ENCODE data around the gene ARHGAP31.
A peak's percentile ranks its signal among the peaks of the same experiment; 100 is the strongest.

Gene ARHGAP31

DNA sequence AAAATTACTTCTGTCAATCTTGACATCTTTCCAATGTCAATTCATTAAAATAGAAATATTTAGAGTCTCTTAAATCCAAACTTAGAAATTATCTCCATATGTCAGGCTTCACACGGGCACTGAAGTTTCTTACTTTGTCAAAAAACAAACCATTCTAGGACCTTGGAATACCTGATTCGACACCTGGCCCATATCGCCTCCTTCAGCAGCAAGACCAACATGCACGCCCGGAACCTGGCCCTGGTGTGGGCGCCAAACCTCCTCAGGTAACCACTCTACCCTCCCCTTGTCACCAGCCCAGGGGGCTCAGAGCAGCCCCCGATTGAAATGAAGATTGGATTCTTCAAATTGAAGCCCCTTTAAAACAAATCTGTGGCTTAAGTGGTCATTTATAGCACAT lies 88.0 kb downstream of the ARHGAP31 start:
- H3K27me3 Mint-ChIP-seq (ENCODE audit: low read depth): no peaks in the 10 kb centered on the region
- H3K4me3 Mint-ChIP-seq: no peak overlapping the region
- no peaks in the 10 kb centered on the region for H3K4me1 Mint-ChIP-seq (ENCODE audit: low read depth)
- no peaks in the 10 kb centered on the region for H3K9me3 Mint-ChIP-seq
- H3K36me3 Mint-ChIP-seq (ENCODE audit: low read depth): no peaks in the 10 kb centered on the region
- no peak overlapping the region for H3K27ac Mint-ChIP-seq

DNA sequence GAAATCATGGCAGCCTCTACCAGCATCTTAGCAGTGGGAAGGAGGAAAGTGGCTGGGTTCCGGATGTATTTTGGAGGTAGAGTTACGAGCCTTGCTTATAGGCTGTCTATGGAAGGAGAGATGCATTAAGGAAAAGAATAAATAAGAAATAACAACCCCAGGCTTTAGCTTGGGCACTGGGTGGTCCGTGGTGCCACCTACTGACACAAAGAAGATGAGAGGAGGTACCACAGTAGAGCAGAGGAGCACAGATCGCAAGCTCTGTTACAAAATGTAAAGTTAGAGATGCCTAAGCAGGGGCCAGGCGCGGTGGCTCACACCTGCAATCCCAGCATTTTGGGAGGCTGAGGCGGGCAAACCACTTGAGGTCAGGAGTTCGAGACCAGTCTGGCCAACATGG lies 94.4 kb downstream of the ARHGAP31 start:
- H3K27ac Mint-ChIP-seq: no peak overlapping the region
- peaks cover 2% of the 10 kb centered on the region for H3K4me1 Mint-ChIP-seq (ENCODE audit: low read depth)
- no peaks in the 10 kb centered on the region for H3K27me3 Mint-ChIP-seq (ENCODE audit: low read depth)
- H3K9me3 Mint-ChIP-seq: no peaks in the 10 kb centered on the region
- H3K4me3 Mint-ChIP-seq: no peak overlapping the region
- no peaks in the 10 kb centered on the region for H3K36me3 Mint-ChIP-seq (ENCODE audit: low read depth)

DNA sequence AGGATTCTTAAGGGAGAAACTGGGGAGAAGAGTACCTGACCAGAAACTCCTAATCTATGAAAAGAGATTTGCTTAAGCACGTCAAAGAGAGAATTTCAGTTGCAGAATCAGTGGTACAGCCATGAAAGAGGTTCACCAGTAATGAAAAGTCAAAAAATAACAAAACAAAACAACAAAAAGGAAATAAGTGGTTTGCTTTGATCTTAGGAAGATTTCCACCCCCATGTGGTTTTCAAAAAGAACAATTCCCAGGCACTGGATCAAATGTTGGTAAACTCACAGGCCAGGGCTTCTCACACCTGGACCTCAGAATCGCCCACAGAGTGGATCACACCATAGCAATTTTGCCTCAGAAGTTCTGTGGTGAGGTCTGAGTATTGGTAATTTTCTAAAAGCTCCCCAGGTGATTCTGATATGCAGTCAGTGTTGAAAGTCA lies 101.8 kb downstream of the ARHGAP31 start:
- Mint-ChIP-seq H3K27me3 (ENCODE audit: low read depth) (no peaks in the 10 kb centered on the region), H3K36me3 (ENCODE audit: low read depth) (no peaks in the 10 kb centered on the region), H3K9me3 (no peaks in the 10 kb centered on the region), H3K27ac (peak overlapping the region; percentile 42), H3K4me1 (ENCODE audit: low read depth) (peaks cover 28% of the 10 kb centered on the region), H3K4me3 (no peak overlapping the region)

DNA sequence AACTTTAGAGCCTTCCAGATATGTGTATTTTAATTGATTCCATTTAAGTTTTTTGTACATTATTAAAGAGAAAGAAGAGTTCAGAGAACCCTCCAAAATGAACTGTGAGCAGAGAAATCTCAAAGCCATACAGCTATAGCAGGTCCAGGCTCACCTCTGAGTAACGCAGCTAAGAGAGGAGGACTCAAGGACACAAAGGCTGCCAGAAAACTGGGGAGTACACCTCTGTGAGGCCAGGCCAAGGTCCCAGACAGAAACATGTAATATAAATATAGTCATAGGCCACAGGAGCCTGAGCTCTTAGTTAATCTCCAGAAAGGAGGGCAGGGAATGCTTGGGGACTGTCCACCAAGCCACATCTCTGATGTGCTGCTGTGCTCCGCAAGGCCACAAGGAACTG lies 102.7 kb downstream of the ARHGAP31 start:
- Mint-ChIP-seq H3K4me1 (ENCODE audit: low read depth) (peaks cover 36% of the 10 kb centered on the region), H3K36me3 (ENCODE audit: low read depth) (no peaks in the 10 kb centered on the region), H3K4me3 (no peak overlapping the region), H3K9me3 (no peaks in the 10 kb centered on the region), H3K27ac (no peak overlapping the region), H3K27me3 (ENCODE audit: low read depth) (no peaks in the 10 kb centered on the region)

DNA sequence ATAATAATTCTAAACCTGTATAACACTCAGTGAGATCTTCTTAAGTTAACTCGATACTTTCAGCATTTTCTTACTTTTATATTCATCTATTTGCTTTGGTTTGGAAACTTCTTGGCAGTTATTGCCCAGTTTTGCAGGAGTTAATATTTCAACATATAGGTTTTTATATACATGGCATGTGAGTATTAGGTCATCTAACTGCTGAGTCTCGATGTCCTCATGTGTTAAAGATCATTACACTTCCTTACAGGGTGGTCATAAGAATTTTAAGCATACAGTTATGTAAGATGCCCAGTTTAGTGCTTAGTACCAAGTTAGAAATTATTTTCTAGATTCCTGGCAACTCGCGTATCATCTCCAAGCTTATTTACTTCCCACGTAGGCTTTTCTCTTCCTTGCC lies 106.3 kb downstream of the ARHGAP31 start:
- Mint-ChIP-seq H3K4me3 (no peak overlapping the region), H3K9me3 (no peaks in the 10 kb centered on the region), H3K4me1 (ENCODE audit: low read depth) (peaks cover 30% of the 10 kb centered on the region), H3K27me3 (ENCODE audit: low read depth) (no peaks in the 10 kb centered on the region), H3K27ac (no peak overlapping the region), H3K36me3 (ENCODE audit: low read depth) (peaks cover 2% of the 10 kb centered on the region)

DNA sequence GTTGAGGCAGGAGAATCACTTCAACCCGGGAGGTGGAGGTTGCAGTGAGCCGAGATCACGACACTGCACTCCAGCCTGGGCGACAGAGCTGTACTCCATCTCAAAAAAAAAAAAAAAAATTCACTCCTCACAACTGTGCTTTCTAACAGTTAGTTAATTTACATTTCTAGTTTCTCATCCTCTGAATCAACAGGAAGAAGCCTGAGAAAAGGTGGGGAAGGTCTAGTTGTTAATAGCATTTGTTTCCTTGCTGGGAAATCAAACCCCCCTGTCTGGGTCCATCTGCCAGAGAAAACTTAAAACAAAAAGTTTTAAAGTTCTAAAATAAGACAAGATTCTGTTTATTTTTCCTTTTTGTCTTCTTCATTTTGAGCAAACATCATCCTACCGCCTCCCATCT lies 106.9 kb downstream of the ARHGAP31 start:
- Mint-ChIP-seq H3K36me3 (ENCODE audit: low read depth) (peaks cover 2% of the 10 kb centered on the region), H3K4me1 (ENCODE audit: low read depth) (peaks cover 24% of the 10 kb centered on the region), H3K4me3 (no peak overlapping the region), H3K27me3 (ENCODE audit: low read depth) (no peaks in the 10 kb centered on the region), H3K27ac (no peak overlapping the region), H3K9me3 (no peaks in the 10 kb centered on the region)

DNA sequence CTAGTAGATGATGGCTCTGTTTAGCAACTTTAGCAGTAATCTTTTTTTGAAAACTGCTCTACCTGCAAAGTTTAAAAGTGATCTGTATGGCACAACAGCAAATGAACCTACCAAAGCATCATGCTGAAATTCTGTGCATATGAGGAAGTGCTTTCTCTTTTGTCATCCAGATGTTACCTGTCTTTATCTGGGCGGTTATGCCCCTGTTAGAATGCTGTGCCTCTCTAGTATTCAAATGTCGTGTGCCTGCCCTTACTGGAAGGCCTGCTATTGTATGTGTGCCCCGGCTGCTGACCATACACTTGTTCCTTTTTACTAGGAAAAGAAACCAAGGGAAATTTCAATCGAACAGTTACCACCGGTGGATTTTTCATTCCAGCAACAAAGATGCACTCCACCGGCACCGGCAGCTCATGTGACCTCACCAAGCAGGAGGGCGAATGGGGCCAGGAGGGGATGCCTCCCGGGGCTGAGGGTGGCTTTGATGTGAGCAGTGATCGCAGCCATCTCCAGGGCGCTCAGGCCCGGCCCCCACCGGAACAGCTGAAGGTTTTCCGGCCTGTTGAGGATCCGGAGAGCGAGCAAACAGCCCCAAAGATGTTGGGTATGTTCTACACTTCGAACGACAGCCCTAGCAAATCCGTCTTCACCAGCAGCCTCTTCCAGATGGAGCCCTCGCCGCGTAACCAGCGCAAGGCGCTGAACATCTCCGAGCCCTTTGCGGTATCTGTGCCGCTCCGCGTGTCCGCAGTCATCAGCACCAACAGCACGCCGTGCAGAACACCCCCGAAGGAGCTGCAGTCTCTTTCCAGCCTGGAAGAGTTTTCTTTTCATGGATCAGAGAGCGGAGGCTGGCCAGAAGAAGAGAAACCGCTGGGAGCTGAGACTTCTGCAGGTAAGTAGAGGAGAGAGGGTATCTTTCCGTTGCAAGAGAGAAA lies 107.6 kb downstream of the ARHGAP31 start:
- Mint-ChIP-seq H3K27ac (peak overlapping the region; percentile 49), H3K27me3 (ENCODE audit: low read depth) (no peaks in the 10 kb centered on the region), H3K4me3 (no peak overlapping the region), H3K36me3 (ENCODE audit: low read depth) (peaks cover 2% of the 10 kb centered on the region), H3K4me1 (ENCODE audit: low read depth) (peaks cover 19% of the 10 kb centered on the region), H3K9me3 (no peaks in the 10 kb centered on the region)

DNA sequence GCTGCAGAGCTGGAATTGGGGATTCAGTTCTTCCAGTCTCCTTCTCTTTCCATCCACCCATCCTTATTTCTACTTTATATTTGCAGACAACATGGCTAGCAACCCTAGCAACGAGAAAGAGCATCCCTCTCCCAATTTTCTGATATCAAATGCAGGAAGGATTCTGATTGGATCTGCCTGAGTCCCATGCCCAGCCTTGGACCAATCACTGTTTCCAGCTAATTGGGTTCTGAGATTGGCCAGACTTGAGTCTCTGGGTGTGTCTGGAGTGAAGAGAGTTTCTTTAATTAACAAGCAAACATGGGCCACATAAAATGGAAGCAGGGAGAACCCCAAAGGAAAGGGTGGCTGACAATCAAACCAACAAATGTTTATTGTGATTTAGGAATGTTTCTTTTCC lies 108.6 kb downstream of the ARHGAP31 start:
- H3K4me3 Mint-ChIP-seq: no peak overlapping the region
- no peaks in the 10 kb centered on the region for H3K9me3 Mint-ChIP-seq
- no peaks in the 10 kb centered on the region for H3K27me3 Mint-ChIP-seq (ENCODE audit: low read depth)
- no peak overlapping the region for H3K27ac Mint-ChIP-seq
- peaks cover 17% of the 10 kb centered on the region for H3K4me1 Mint-ChIP-seq (ENCODE audit: low read depth)
- peaks cover 2% of the 10 kb centered on the region for H3K36me3 Mint-ChIP-seq (ENCODE audit: low read depth)

DNA sequence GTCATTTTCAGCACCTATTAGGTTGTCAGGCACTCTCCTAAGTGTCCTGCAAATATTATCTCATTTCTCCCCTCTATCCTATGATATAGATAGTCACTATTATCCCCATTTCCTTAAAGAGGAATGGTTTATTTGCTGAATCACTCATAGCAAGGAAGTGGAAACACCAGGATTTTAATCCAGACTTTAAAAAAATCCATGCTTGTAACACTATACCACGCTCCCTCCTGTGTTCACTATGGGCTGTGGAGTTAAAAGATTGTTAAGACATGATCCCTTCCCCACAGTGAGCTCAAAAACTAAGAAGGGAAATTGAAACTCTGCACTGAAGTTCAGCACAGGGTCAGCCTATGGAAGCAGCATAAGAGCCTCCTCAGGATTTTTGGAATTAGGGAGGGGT lies 109.0 kb downstream of the ARHGAP31 start:
- Mint-ChIP-seq H3K4me3 (no peak overlapping the region), H3K27ac (no peak overlapping the region), H3K27me3 (ENCODE audit: low read depth) (no peaks in the 10 kb centered on the region), H3K4me1 (ENCODE audit: low read depth) (peaks cover 17% of the 10 kb centered on the region), H3K36me3 (ENCODE audit: low read depth) (peaks cover 2% of the 10 kb centered on the region), H3K9me3 (no peaks in the 10 kb centered on the region)

DNA sequence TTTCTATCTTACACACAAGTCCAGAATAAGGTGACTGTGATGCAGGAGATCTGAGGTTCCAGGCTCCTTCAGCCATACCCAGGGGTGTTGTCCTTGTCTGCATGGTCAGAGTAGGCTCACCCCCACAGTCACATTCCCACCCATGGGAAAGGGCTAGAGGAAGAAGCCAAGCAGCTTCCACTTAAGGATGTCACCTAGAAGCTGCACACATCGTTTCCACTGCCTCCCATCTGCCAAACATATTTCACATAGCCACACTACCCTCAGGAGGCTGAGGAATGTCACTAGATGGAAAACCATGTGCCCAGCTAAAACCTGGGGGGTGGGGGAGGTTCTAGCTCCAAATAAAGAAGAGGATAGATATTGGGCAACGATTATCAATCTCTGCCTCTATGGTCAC lies 111.1 kb downstream of the ARHGAP31 start:
- Mint-ChIP-seq H3K36me3 (ENCODE audit: low read depth) (peaks cover 2% of the 10 kb centered on the region), H3K27me3 (ENCODE audit: low read depth) (no peaks in the 10 kb centered on the region), H3K27ac (no peak overlapping the region), H3K4me3 (no peak overlapping the region), H3K4me1 (ENCODE audit: low read depth) (peaks cover 13% of the 10 kb centered on the region), H3K9me3 (peaks cover 2% of the 10 kb centered on the region)

DNA sequence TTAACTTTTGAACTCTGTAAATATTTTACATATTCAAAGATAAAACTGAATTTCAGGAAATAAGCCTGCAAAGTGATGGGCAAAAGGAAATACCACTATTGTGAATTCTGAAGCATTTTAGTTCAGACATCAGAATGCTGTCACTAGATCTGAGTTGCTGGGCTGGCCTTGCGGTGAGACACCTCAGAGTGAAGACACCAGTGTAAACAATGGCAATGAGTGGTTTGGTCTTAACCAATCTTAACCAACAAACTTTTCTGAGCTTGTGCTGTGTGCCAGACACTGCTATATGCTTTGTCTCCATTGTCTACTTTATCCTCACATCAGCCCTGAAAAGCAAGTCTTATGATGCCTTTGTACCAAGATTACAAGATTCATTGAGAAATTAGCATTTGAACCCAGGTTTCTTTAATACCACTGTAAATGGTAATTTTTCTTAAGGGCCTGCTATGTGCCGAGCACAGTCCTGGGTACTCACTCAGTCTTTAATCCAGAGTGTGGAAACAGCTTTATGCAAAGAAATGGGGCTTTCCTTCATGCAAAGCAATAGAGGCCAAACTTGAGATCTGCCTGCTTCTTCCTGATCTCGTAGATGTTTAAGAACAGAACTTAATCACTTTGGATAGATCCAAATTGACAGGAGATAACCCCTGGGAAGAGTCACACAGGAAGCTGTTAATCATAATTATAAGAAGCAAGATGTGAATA lies 114.2 kb downstream of the ARHGAP31 start:
- Mint-ChIP-seq H3K9me3 (peaks cover 3% of the 10 kb centered on the region), H3K4me1 (ENCODE audit: low read depth) (peaks cover under 1% of the 10 kb centered on the region), H3K36me3 (ENCODE audit: low read depth) (peaks cover 2% of the 10 kb centered on the region), H3K27me3 (ENCODE audit: low read depth) (no peaks in the 10 kb centered on the region), H3K4me3 (no peak overlapping the region), H3K27ac (no peak overlapping the region)

DNA sequence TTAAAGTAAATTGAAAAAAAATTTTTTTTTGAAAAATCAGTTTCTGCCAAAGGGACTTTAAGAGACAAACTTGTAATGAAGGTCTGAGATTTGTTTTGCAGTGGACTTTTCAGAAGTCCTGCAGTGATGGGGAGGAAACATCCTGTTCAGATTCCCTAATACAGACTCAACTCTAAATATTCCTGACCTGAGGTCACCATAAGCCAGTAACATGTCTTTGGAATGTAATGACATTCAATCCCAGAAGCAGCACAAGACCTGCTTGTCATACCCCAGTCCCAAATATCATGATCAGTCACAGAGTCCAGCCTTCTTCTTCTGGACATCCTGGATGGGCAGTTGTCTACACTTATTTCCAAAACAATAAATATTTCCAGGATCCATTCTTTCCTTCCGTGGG lies 115.7 kb downstream of the ARHGAP31 start:
- Mint-ChIP-seq H3K9me3 (peaks cover 3% of the 10 kb centered on the region), H3K4me1 (ENCODE audit: low read depth) (peaks cover 3% of the 10 kb centered on the region), H3K36me3 (ENCODE audit: low read depth) (peaks cover 2% of the 10 kb centered on the region), H3K27me3 (ENCODE audit: low read depth) (no peaks in the 10 kb centered on the region), H3K27ac (no peak overlapping the region), H3K4me3 (no peak overlapping the region)

DNA sequence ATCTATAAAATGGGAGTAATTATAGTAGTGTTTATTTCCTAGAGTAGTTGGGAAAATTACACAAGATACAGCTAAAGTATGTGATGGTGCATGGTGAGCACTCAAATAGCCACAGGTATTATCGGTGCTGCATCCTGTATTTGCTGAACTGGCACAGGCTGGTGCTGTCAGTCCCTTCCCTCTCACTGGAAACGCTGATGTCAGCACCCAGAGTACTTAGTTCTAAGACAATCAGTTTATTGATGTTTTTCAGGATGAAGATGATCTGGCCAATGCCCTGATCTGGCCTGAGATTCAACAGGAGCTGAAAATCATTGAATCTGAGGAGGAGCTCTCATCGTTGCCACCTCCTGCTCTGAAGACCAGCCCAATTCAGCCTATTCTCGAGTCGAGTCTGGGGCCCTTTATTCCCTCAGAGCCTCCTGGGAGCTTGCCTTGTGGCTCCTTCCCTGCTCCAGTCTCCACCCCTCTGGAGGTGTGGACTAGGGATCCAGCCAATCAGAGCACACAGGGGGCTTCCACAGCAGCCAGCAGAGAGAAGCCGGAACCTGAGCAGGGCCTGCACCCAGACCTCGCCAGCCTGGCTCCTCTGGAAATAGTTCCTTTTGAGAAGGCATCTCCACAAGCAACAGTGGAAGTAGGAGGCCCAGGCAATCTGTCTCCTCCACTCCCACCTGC lies 119.6 kb downstream of the ARHGAP31 start:
- Mint-ChIP-seq H3K4me1 (ENCODE audit: low read depth) (peaks cover 3% of the 10 kb centered on the region), H3K9me3 (peaks cover 3% of the 10 kb centered on the region), H3K4me3 (no peak overlapping the region), H3K27ac (no peak overlapping the region), H3K36me3 (ENCODE audit: low read depth) (peaks cover 2% of the 10 kb centered on the region), H3K27me3 (ENCODE audit: low read depth) (no peaks in the 10 kb centered on the region)

DNA sequence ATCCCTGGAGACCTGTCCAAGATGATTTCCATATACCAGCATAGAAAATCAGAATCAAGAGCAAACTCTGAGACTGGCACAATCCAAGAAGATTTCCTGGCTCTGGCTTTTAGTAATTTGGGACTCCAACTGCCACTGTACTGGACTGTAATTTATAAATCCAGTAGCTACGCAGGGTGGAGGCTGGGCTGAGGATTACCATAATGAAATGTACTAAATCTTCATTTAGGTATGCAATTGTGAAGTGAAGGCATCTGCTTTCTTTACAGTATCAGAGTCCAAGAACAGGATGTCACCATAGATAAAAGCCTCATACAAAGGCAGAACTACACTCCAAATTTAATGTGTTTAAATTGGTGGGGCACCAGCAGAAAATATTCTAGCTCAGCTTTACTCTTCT lies 122.7 kb downstream of the ARHGAP31 start:
- H3K27me3 Mint-ChIP-seq (ENCODE audit: low read depth): no peaks in the 10 kb centered on the region
- H3K36me3 Mint-ChIP-seq (ENCODE audit: low read depth): peaks cover 2% of the 10 kb centered on the region
- H3K4me1 Mint-ChIP-seq (ENCODE audit: low read depth): peaks cover 8% of the 10 kb centered on the region
- no peak overlapping the region for H3K4me3 Mint-ChIP-seq
- H3K9me3 Mint-ChIP-seq: no peaks in the 10 kb centered on the region
- no peak overlapping the region for H3K27ac Mint-ChIP-seq

All from T-helper 1 cell treated with Interleukin-12 subunit alpha and Interleukin-12 subunit beta and Interleukin-4 antibody, amounts not matched to agents 30 μg/mL and 1 μg/mL, for 36 hours (primary cell).